Muscle of arm (tissue), 12 donors: ENCODE measurements around the gene RAB26. TPM values are rescaled to one million over a fixed set of nuclear protein-coding genes. Genes with fewer than 3 reads are reported as not detected.

Experiments used
- DNase-seq: peaks from one replicate; pipeline ENCODE4 v3.0.0-alpha.2; 2013
- polyA plus RNA-seq, 12 donors: library from polyadenylated mRNA; unstranded; fragments of 120-200 nt; gene quantifications; one replicate each; pipeline ENCODE4 v1.2.1, GENCODE V29; 2013; ENCODE audit not compliant: insufficient read length in 12 of 12

Gene RAB26
- polyA plus RNA-seq, 12 donors, result 0.27 to 1.9 (median 0.78) TPM; not detected in 2

GRCh38 chr16:2159175-2159838, 10.9 kb downstream of the RAB26 start:
- peak; percentile 86 for DNase-seq

GRCh38 chr16:2160915-2161551, 12.6 kb downstream of the RAB26 start:
- DNase-seq, result no peak

GRCh38 chr16:2161911-2162310, 13.5 kb downstream of the RAB26 start:
- DNase-seq, result no peak

GRCh38 chr16:2162676-2163118, 14.3 kb downstream of the RAB26 start:
- DNase-seq, result no peak

GRCh38 chr16:2163211-2163881, 14.9 kb downstream of the RAB26 start:
- no peak for DNase-seq

- DNase-seq, result no peak
Measured at GRCh38 chr16:2165861-2166260, 17.4 kb downstream of the RAB26 start.

GRCh38 chr16:2166263-2167067, 18.0 kb downstream of the RAB26 start:
- DNase-seq, result no peak

- no peak for DNase-seq
Measured at GRCh38 chr16:2167068-2167638, 18.7 kb downstream of the RAB26 start.

GRCh38 chr16:2170080-2170479, 21.7 kb downstream of the RAB26 start:
- no peak for DNase-seq

- no peak for DNase-seq
Measured at GRCh38 chr16:2170587-2171435, 22.4 kb downstream of the RAB26 start.

- no peak for DNase-seq
Measured at GRCh38 chr16:2171601-2172178, 23.3 kb downstream of the RAB26 start.

- DNase-seq, result no peak
Measured at GRCh38 chr16:2172688-2173335, 24.4 kb downstream of the RAB26 start.

- no peak for DNase-seq
Measured at GRCh38 chr16:2173366-2173765, 24.9 kb downstream of the RAB26 start.

GRCh38 chr16:2173916-2174315, 25.5 kb downstream of the RAB26 start:
- DNase-seq, result no peak

GRCh38 chr16:2174396-2175131, 26.1 kb downstream of the RAB26 start:
- no peak for DNase-seq

- DNase-seq, result no peak
Measured at GRCh38 chr16:2175454-2175853, 27.0 kb downstream of the RAB26 start.

GRCh38 chr16:2176047-2176446, 27.6 kb downstream of the RAB26 start:
- no peak for DNase-seq

- no peak for DNase-seq
Measured at GRCh38 chr16:2177101-2177500, 28.7 kb downstream of the RAB26 start.

- DNase-seq, result no peak
Measured at GRCh38 chr16:2177561-2177960, 29.1 kb downstream of the RAB26 start.
